BLaER1 treated with 17β-estradiol and CSF1 and Interleukin-3, amounts not matched to agents 10 nM and 100 nM (cell line): Measurements from ENCODE around the gene MDM4.
A peak's percentile ranks its signal among the peaks of the same experiment; 100 is the strongest.

Experiments used
- H3K27ac ChIP-seq, 11 experiments: shearing (Covaris generic); formaldehyde crosslinking; 2 replicates each; pipeline ENCODE4 v1.8.1; 2022
- H3K27me3 ChIP-seq, 11 experiments: shearing (Covaris generic); formaldehyde crosslinking; 2 replicates each; pipeline ENCODE4 v1.8.1; 2022
- H3K36me3 ChIP-seq, 11 experiments: shearing (Covaris generic); formaldehyde crosslinking; 2 replicates each; pipeline ENCODE4 v1.8.1; 2022
- H3K4me1 ChIP-seq, 10 experiments: shearing (Covaris generic); formaldehyde crosslinking; 2 replicates each; pipeline ENCODE4 v1.8.1; 2022
- H3K4me2 ChIP-seq, 11 experiments: shearing (Covaris generic); formaldehyde crosslinking; 2 replicates each; pipeline ENCODE4 v1.8.1; 2022
- H3K4me3 ChIP-seq, 10 experiments: shearing (Covaris generic); formaldehyde crosslinking; 2 replicates each; pipeline ENCODE4 v1.8.1; 2022
- H3K9ac ChIP-seq, 11 experiments: shearing (Covaris generic); formaldehyde crosslinking; 2 replicates each; pipeline ENCODE4 v1.8.1; 2022
- H3K9me3 ChIP-seq, 11 experiments: shearing (Covaris generic); formaldehyde crosslinking; replicated peaks in 1 of 11; 2 replicates each; pipeline ENCODE4 v1.8.1; 2022
- H4K20me1 ChIP-seq, 11 experiments: shearing (Covaris generic); formaldehyde crosslinking; 2 replicates each; pipeline ENCODE4 v1.8.1; 2022
- Cebpa-rat ChIP-seq, 11 experiments: shearing (Covaris generic); IDR thresholded peaks; 2 replicates each; pipeline ENCODE4 v1.8.1; 2022

The MDM4 gene

DNA sequence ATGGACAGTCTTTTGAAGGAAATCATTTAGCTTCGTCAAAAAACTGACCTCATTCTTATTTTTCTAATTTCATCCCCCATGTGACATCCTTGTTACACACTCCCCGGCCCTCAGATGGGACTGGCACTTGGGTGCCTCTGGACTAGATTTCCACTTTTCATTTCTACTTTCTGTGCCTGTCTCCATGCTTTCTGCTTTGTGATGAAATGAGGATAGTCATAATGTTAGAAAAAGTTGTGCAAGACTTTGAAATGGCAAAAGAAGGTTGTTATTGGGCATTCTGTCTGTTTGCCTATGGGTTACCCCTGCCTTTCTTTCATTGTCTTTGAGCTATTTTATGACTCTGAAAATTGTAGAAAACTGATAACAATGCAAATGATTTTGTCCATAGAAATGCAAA is 54.9 kb downstream of the MDM4 start:
- H3K4me2 ChIP-seq, result no peak overlapping the region
- no peak; a peak in 1 of 22 replicates for TF ChIP-seq Cebpa-rat (IDR thresholded peaks at IDR 0.05)
- no peak overlapping the region for H3K4me3 ChIP-seq
- no peak overlapping the region for H3K9ac ChIP-seq
- H4K20me1 ChIP-seq, result peaks cover 0 to 8% (median 0%) of the 10 kb centered on the region in 11 experiments; a peak in 4 of 22 replicates
- no peaks in the 10 kb centered on the region for H3K27me3 ChIP-seq
- no peak overlapping the region for H3K27ac ChIP-seq
- no peaks in the 10 kb centered on the region for H3K9me3 ChIP-seq
- peaks cover 0 to 78% (median 49%) of the 10 kb centered on the region in 11 experiments; a peak in 18 of 22 replicates for H3K36me3 ChIP-seq
- H3K4me1 ChIP-seq, result peaks cover 0 to 42% (median 33%) of the 10 kb centered on the region in 10 experiments; a peak in 16 of 20 replicates

DNA sequence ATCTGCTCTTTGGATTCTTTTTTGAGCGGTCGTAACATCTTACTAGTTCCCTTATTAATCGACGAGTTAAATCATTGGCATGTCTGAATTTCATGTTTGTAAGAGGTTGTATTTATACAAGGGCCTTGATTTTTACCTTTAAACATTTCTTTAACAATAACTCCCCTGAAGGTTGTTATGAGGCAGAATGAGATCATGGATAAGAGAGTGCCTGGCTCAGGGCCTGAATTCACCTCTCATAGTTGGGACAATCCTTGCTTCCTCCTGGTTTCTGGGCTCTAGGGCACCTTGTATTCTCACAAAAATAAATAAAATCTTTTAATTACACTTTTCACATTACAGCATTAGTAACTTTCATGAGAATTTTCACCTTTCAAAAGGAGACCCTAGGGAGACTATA is 55.4 kb downstream of the MDM4 start:
- Histone ChIP-seq H3K9ac (no peak overlapping the region), H3K36me3 (peaks cover 0 to 73% (median 48%) of the 10 kb centered on the region in 11 experiments; a peak in 18 of 22 replicates), H3K27me3 (no peaks in the 10 kb centered on the region), H4K20me1 (peaks cover 0 to 8% (median 0%) of the 10 kb centered on the region in 11 experiments; a peak in 4 of 22 replicates), H3K9me3 (no peaks in the 10 kb centered on the region), H3K4me1 (peaks cover 0 to 41% (median 33%) of the 10 kb centered on the region in 10 experiments; a peak in 16 of 20 replicates), H3K4me3 (no peak overlapping the region), H3K4me2 (no peak overlapping the region), H3K27ac (no peak overlapping the region)
- no peak for TF ChIP-seq Cebpa-rat (IDR thresholded peaks at IDR 0.05)

DNA sequence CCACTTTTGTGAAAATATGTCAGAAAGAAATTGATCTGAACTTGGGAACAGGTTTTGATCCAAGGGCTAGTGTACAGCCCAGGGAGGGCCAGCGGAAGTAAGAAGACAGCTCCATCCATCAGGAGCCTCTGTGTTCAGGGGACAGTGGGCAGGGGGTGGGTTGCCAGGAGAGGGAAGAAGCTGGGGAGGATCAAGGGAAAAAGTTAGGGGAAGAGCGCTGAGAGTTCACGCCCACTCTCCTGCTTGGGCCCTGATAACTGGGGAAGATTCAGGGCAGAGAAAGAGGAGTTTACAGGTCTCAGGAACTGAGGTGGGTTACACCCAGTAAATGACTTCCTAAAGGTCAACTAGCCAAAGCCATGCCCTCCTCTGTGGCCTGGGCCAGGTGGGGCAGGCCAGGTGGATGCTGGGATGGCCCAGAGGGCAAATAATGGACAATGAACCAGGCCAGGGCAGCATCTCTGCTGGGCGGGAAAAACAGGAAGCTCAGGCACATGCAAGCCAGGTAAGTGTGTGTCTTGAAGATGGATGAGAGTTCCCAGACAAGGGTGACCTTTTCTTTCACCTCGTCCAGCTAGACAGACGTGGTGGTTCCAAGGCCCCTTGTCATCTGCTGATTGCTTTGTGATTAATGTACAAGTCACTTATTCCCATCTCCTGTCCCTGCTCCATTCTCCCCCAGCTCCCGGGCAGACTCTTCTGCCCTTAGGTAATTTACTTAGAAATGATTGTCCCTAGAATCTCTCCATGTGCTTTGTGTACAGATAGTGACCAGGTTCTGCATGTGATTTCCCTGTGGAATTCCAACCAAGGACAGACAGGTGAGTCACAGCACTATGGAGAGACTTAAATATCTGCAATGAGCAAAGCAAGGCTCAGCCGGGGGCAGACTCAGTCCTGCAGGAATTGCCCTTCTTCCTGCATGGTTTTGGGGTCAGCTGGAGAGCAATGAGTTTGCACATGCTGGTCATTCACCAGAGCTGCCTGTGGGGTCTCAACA is 57.0 kb downstream of the MDM4 start:
- Histone ChIP-seq H3K4me1 (peaks cover 6 to 54% (median 46%) of the 10 kb centered on the region in 10 experiments), H4K20me1 (peaks cover 0 to 8% (median 0%) of the 10 kb centered on the region in 11 experiments; a peak in 3 of 22 replicates), H3K27ac (no peak overlapping the region), H3K9ac (0 out of 22 replicates have a peak overlapping the region, but pooled peaks of 1 of the 11 experiments have one; percentile 4), H3K9me3 (no peaks in the 10 kb centered on the region), H3K27me3 (no peaks in the 10 kb centered on the region), H3K36me3 (peaks cover 0 to 59% (median 40%) of the 10 kb centered on the region in 11 experiments; a peak in 16 of 22 replicates), H3K4me2 (peak overlapping the region in 9 of 11 experiments; percentile 24 to 79 (median 63); a peak in 17 of 22 replicates), H3K4me3 (no peak overlapping the region)
- TF ChIP-seq Cebpa-rat (IDR thresholded peaks at IDR 0.05), result no peak

DNA sequence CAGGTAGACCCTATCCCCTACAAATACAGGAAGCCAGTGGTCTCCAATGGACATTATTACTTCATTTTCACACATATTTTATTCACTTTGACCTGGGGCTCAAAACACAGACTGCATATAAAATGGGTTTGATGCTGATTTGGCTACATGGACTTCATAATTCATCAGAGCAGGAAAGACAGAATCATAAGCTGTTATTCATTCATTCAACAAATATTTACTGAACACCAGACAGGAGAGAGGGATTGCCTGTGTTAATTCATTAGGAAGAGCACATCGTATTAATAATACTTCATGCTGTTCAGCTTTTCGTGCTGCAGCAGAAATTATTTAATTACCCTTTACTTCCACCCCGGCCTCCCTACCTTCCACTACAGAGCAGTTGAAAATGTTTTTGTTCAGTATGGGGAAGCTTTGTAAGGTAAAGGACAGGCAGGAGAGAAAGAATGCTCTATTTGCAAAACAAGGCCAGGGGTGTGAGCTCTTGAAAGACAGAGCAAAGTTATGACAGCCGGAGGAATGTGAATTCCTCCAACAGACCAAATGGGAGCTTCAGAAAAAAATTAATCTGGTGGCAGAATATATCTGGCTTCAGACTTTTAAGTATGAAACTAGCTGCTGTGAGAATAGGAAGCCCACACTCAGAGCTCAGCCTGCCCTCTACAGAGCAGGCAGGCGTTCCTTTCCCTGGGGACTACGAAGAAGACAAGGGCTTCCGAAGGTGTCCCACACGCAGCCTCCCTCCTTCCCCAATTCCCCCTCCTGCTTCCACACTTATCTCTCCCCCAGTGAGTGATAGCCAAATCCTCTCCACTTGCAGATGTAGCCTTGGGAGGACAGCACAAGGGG is 58.0 kb downstream of the MDM4 start:
- Histone ChIP-seq H3K9ac (peak overlapping the region in 4 of 11 experiments; percentile 1 to 41 (median 10); a peak in 1 of 22 replicates), H3K36me3 (peaks cover 0 to 49% (median 32%) of the 10 kb centered on the region in 11 experiments; a peak in 16 of 22 replicates), H3K4me1 (peaks cover 16 to 61% (median 56%) of the 10 kb centered on the region in 10 experiments), H3K9me3 (no peaks in the 10 kb centered on the region), H3K4me3 (no peak overlapping the region), H3K4me2 (peak overlapping the region in 9 of 11 experiments; percentile 24 to 79 (median 63); a peak in 17 of 22 replicates), H3K27ac (no peak overlapping the region), H3K27me3 (no peaks in the 10 kb centered on the region), H4K20me1 (peaks cover 0 to 8% (median 0%) of the 10 kb centered on the region in 11 experiments; a peak in 3 of 22 replicates)
- no peak for TF ChIP-seq Cebpa-rat (IDR thresholded peaks at IDR 0.05)

DNA sequence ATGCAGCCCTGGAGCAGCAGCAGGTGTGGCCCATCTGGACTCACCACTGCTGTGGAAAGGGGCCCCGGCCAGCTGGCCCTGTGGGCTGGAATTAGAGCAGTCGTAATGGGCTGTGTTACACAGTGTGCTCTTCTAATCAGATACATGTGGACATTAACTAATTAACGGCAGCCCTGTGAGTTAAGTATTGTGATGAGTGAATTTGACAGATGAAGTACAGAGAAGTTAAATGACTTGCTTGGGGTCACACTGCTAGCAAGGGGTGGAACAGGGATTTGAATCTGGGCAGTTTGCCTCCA is 58.6 kb downstream of the MDM4 start:
- no peak overlapping the region for H3K9ac ChIP-seq
- H3K36me3 ChIP-seq, result peaks cover 0 to 43% (median 26%) of the 10 kb centered on the region in 11 experiments; a peak in 16 of 22 replicates
- peaks cover 0 to 8% (median 0%) of the 10 kb centered on the region in 11 experiments; a peak in 3 of 22 replicates for H4K20me1 ChIP-seq
- H3K4me1 ChIP-seq, result peaks cover 22 to 66% (median 61%) of the 10 kb centered on the region in 10 experiments
- H3K4me3 ChIP-seq, result no peak overlapping the region
- H3K27me3 ChIP-seq, result no peaks in the 10 kb centered on the region
- H3K4me2 ChIP-seq, result peak overlapping the region in 8 of 11 experiments; percentile 38 to 79 (median 68); a peak in 17 of 22 replicates
- H3K9me3 ChIP-seq, result no peaks in the 10 kb centered on the region
- no peak overlapping the region for H3K27ac ChIP-seq
- no peak for TF ChIP-seq Cebpa-rat (IDR thresholded peaks at IDR 0.05)

DNA sequence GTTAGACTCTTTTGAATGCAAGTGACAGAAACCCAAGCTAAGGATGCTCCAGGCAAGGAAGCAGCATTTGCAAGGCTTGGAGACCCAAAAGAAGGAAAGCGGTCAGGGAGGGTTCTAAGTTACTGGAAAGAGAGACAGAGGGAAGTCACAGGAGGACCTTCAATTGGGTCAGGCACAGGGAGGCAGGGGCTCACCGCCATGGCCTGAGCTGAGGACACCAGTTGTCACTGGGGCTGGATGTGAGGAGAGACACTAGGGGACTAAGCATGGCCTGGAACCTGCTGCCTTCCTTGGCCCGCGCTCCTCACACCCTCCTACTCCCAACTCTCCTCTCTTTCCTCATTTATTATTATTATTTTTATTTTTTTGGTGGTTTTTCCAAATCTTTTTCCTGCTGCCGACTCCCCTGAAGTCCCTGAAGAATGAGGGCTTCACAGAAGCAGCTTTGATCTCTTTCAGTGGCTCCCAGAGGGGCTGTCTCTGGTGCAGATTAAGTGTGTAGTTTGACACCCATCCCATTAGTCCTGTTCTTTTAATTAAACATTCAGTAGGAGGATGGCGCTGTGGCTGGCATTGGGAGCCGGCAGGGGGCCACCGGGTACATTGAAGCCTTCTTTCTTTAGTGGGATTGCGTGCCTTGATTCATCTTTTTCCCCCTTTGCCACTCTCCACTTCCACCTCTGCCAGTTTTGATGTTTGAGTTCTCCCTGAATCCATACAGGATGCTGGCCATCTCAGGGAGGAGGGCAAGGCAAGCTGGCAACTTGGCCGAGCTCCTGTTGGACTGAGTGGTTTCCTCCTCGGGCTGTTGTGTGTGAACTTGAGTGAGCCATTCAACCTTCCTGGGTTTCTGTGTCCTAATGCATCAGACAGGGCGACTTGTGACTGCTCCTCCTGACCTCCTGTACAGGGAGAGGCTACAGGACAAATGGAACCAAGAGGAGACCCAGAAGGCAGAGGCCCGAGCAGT is 59.3 kb downstream of the MDM4 start:
- H3K36me3 ChIP-seq, result peaks cover 0 to 37% (median 25%) of the 10 kb centered on the region in 11 experiments; a peak in 16 of 22 replicates
- no peak overlapping the region for H3K9ac ChIP-seq
- no peaks in the 10 kb centered on the region for H3K27me3 ChIP-seq
- no peaks in the 10 kb centered on the region for H3K9me3 ChIP-seq
- H3K4me3 ChIP-seq, result no peak overlapping the region
- peak overlapping the region in 8 of 11 experiments; percentile 38 to 79 (median 68); a peak in 14 of 22 replicates for H3K4me2 ChIP-seq
- peaks cover 23 to 73% (median 66%) of the 10 kb centered on the region in 10 experiments for H3K4me1 ChIP-seq
- peaks cover 0 to 8% (median 0%) of the 10 kb centered on the region in 11 experiments; a peak in 3 of 22 replicates for H4K20me1 ChIP-seq
- TF ChIP-seq Cebpa-rat (IDR thresholded peaks at IDR 0.05), result no peak
- H3K27ac ChIP-seq, result no peak overlapping the region

DNA sequence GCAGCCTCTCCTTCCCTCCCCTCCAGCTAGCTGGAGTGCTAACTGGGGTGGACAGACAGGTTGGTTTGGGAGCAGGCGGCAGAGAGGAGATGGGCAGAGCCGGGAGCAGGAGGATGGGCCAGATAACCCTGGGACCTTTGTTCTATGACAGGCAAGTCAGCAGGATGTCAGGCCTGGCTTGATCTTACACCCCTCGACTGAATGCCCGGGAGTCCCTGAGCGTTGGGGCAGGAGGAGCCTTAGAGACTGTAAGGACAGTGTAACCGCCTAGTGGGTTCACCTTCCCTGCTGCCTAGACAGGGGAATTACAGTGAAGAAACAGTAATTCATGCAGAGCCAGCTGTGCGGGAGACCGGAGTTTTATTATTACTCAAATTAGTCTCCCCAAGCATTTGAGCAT is 60.2 kb downstream of the MDM4 start:
- Histone ChIP-seq H3K4me1 (peaks cover 23 to 75% (median 66%) of the 10 kb centered on the region in 10 experiments), H3K27ac (no peak overlapping the region), H4K20me1 (peaks cover 0 to 8% (median 0%) of the 10 kb centered on the region in 11 experiments; a peak in 3 of 22 replicates), H3K4me2 (peak overlapping the region in 4 of 11 experiments; percentile 0 to 79 (median 38); a peak in 2 of 22 replicates), H3K9me3 (no peaks in the 10 kb centered on the region), H3K27me3 (no peaks in the 10 kb centered on the region), H3K4me3 (no peak overlapping the region), H3K36me3 (peaks cover 0 to 28% (median 22%) of the 10 kb centered on the region in 11 experiments; a peak in 12 of 22 replicates), H3K9ac (no peak overlapping the region)
- TF ChIP-seq Cebpa-rat (IDR thresholded peaks at IDR 0.05), result no peak
